ENCODE data around the gene ZNF410.
"Not testable (repeated sequence)": the region's sequence is repeated elsewhere in the genome, so short reads cannot be mapped to it uniquely, and the experiment has no call there.

ZNF410 gene

DNA sequence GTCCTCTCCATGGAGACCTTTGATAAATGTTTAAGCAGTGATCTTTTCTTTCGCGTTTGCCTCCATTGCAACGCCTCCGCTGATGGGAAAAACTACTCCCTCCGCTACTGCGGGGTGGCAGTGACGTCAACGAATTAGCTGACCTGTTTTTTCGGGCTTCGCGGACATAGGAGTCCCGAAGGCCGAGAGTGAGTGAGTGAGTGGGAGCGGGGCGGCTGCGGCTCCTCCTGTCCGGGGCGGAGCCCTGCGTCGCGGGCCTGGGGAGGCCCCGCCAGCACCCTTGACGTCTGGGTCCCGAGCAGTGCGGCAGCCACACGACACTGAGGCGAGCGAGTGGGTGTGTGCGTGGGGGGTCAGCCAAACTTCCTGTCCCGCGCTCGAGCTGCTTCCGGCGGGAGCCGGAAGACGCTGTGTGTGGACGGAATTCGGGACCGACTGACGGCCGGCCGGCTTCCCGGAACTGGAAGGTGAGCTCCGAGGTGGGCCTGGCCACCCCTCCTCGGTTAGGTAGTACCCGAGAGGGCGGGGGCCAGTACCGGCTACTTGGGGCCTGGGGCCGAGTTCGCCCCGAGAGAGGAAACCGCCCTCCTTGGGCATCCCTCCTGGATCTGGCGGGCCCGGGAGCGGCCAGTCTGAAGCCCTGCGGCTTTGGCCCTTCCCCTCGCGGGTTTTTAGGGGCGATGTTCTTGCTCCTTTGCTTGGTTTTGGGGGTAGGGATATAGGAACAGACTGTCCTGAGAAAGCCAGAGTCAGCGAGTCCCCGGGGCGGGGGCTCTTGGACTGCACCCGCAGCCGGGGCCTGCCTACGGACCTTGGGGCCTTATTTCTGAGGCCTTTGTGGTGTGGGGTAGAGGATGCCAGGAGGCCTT is at the start of gene ZNF410:
Gene ZNF410, plus strand, starts transcription at position 411 of the 869 bp plus-strand sequence. CDS start 5,317 bp downstream, outside the sequence.
- peak; percentile 92 for DNase-seq

GRCh38 chr14:73838293-73839034 is 48.2 kb upstream of the ZNF410 start:
- not testable (repeated sequence) for DNase-seq

DNA sequence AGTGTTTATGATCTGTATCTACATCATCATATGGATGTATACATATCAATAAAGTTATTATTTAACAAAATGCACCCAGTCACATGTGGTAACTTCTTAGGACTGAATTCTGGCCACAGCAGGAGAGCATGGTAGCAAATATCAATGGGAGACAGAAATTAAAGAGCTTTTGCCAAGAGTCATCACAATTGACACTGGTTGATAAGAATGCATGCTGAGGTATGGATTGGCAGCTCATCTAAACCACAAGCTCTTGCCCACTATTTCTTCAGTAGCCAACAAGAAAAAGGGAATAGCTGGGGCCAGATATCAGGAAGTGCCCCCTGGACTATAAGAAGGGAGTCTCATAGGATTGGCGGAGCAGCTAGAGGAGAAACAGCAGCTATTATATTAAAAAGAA is 44.5 kb upstream of the ZNF410 start:
- no peak for DNase-seq

- DNase-seq = no peak
Measured at GRCh38 chr14:73842851-73843250, 43.8 kb upstream of the ZNF410 start.

GRCh38 chr14:73843296-73843695 is 43.4 kb upstream of the ZNF410 start:
- no peak for DNase-seq

DNA sequence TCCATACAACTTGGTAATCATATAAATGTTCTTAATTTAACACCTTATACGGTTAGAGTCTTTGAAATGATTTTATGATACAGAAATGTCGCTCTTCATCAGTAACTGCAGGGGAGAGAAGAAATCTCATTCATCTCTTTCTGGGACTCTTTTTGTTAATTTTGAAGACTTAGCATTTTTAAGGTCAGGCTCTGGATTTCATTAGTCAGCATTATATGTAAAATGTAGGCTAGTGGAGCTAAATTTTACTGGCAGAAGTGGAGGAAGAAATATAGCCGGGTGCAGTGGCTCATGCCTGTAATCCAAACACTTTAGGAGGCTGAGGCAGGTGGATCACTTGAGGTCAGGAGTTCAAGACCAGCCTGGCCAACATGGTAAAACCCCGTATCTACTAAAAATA is 39.7 kb upstream of the ZNF410 start:
- no peak for DNase-seq

GRCh38 chr14:73851000-73851399 is 35.7 kb upstream of the ZNF410 start:
- DNase-seq = no peak

- DNase-seq = peak; percentile 94
Measured at GRCh38 chr14:73851567-73852382, 34.9 kb upstream of the ZNF410 start, which contains the start of gene PTGR2. PTGR2 (plus strand) TSS chr14:73851831; CDS start chr14:73858863, 7,032 bp downstream.

DNA sequence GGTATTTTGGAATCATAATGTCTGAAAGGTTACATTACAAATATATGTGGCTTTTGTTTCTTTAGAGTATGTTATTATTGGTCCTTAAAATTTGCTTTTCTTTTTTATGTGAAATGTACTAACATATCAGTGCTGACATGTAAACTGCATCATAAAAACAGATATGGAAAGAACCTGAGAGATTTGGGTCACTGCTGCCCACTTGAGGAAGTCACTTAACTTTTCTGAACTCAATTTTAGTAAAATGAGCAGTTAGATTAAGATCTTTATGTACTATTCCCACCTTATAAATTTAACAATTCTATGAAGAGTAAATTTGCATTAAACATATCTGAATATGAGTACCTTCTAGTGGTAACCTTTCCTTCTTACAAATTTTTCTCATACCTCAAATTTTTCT is 27.5 kb upstream of the ZNF410 start:
- no peak for DNase-seq

DNA sequence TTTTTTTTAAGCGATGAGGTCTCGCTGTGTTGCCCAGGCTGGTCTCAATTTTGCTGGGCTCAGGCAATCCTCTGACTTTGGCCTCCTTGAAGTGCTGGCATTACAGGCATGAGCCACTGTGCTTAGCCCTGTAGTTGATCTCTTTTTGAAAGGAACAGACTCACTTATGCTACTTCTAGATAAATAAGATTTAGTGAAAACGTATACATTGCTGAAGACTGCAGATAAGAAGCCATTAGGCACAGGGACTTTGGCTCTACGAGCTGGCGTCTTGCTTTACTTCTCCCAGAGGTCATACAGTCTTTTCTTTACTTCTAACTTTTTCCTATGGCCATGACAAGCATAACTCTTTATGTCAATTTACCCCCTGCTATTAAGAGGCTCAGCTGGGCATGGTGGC is 25.6 kb upstream of the ZNF410 start:
- no peak for DNase-seq

DNA sequence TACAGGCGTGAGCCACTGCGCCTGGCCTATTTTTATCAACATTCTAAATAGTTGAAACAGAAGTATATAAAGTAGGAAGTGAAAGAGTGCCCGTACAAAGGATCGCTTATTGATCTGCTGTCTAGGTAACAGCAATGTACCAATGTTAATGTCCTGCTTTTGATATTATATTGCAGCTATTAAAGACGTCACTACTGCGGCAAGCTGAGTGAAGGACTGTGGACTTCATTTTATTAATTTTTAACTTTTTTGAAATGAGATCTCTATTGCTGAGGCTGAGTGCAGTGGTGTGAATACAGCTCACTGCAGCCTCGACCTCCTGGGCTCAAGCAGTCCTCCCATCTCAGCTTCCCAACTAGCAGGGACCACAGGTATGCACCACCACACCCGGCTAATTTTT is 24.2 kb upstream of the ZNF410 start:
- DNase-seq = no peak

- DNase-seq = no peak
Measured at GRCh38 chr14:73863209-73863608, 23.4 kb upstream of the ZNF410 start.

GRCh38 chr14:73865534-73866113 is 21.0 kb upstream of the ZNF410 start:
- no peak for DNase-seq

DNA sequence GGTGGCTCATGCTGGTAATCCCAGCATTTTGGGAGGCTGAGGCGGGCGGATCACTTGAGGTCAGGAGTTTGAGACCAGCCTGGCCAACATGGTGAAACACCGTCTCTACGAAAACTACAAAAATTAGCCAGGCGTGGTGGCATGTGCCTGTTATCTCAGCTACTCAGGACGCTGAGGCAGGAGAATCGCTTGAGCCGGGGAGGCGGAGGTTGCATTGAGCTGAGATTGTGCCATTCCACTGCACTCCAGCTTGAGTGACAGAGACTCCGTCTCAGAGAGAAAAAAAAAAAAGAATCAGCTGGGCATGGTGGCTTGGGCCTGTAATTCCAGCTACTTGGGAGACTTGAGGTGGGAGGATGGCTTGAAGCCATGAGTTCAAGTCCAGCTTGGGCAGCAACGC is 16.9 kb upstream of the ZNF410 start:
- DNase-seq = not testable (repeated sequence)

DNA sequence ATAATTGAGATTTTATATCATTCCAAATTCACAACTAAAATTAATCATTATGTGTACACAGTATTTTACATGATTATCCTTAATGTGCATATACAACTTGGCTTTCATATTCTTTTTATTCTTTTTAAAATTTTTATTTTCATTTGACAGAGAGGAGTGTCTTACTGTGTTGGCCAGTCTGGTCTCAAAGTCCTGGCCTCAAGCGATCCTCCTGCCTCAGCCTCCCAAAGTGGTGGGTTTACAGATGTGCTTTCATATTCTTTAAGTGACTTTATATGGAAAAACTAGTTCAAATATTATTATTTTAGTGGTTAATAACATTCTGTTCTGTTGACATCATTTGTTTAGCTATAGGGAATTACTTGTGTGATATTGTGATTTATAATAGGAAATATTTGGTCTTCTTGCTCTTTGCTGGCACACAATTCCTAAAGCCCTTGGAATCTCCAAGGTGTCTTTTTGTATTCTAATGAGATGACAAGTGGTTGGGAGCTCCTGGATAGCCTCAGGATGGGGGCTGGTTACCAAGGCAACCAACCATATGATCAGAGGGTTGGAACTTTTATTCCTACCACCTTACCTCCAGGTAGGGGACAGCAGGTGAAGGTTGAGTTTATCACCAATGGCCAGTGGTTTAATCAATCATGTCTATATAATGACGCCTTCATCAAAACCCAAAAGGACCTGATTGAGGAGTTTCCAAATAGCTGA is 16.0 kb upstream of the ZNF410 start:
- DNase-seq = no peak

- DNase-seq = no peak
Measured at GRCh38 chr14:73873660-73874059, 13.0 kb upstream of the ZNF410 start.

GRCh38 chr14:73877790-73878189 is 8.9 kb upstream of the ZNF410 start:
- no peak for DNase-seq

DNA sequence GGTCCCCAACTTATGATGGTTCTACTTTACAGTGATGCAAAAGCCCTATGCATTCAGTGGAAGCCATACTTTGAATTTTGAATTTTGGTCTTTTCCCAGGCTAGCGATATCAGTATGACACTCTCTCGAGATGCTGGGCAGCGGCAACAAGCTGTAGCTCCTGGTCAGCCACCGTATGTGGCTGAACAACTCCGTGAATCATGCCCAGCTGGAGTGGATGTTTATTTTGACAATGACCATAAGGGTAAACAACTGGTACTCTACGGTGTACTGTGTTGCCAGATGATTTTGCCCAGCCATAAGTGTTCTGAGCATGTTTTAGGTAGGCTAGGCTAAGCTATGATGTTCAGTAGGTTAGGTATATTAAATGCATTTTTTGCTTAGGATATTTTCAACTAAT is 8.2 kb upstream of the ZNF410 start:
- DNase-seq = no peak

- no peak for DNase-seq
Measured at GRCh38 chr14:73879027-73879426, 7.6 kb upstream of the ZNF410 start.

DNA sequence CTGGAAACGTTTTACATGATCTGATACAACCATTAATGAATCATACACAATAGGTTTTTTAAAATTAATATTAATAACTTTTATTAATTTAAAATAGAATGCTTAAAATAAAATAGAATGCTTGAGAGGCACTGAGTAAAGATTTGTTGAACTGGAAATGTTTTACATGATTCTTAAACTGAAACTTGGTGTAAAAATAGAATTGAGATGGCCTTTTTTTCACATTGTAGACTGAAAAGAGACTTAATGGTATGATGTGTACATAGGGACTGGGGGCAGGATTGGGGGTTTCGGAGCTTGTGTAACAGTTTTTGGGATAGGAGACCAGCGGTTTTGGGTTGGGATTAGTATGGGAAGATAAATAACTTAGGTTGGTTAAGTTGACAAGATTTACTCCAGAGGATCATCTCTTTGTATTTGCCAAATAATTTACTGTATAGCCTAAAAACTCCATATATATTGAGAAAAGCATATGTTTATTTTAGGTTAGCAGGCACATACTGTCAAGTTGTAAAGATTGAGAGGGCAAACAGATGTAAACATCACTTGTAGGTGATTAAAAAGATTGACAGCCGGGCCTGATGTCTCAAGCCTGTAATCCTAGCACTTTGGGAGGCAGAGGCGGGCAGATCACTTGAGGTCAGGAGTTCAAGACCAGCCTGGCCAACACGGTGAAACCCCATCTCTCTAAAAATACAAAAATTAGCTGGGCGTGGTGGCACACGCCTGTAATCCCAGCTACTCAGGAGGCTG is 2.0 kb upstream of the ZNF410 start:
- no peak for DNase-seq

- no peak for DNase-seq
Measured at GRCh38 chr14:73887318-73887616, 608 bp downstream of the ZNF410 start.

Data from NCI-H345 (cell line).